ENCODE data around the gene IL4R. TPM values are rescaled to one million over a fixed set of nuclear protein-coding genes. Genes with fewer than 3 reads are reported as not detected.
A peak's percentile ranks its signal among the peaks of the same experiment; 100 is the strongest.

IL4R gene
- total and polyA plus RNA-seq, 2 donors (not counting 1 experiment from before 2014, with no cell fraction given) = 17.1 to 23.6 TPM

DNA sequence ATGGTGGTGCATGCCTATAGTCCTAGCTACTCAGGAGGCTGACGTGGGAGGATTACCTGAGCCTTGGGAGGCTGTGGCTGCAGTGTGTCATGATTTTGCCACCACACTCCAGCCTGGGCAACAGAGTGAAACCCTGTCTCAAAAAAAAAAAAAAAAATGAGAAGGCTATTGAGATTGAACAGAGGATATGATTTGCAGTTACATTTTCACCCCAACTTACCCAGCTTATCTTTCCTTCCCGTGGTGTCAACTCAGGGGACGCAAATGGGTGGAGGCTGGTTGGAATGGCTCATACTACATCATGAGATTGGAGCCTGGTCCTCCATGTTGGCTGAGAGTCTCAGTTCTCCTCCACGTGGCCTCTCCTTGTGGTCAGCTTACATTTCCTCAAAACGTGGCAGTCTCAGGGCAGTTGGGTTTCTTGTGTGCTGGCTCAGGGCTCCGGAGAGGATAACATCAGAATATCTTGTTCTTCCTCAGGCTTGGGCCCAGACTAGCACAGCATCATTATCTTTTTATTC is 28.0 kb upstream of the IL4R start:
- H3K27ac ChIP-seq (ENCODE audit: insufficient read depth, low read length) = peak overlapping the region; percentile 15
- H2AFZ ChIP-seq (ENCODE audit: low read length) = no peak overlapping the region
- no peaks in the 10 kb centered on the region for H3K36me3 ChIP-seq (ENCODE audit: control insufficient read depth, insufficient read depth, low read length)
- H3K9me3 ChIP-seq (ENCODE audit: control insufficient read depth, insufficient read depth, low read depth, low read length) = no peaks in the 10 kb centered on the region
- H3K4me3 ChIP-seq (replicated peaks in 1 of 4; ENCODE audit: control extremely low read depth in 1 of 4, insufficient read depth in 1 of 4, low read depth in 3 of 4, low read length in 4 of 4) = no peak overlapping the region
- no peak for TF ChIP-seq EZH2 (IDR thresholded peaks at IDR 0.05; ENCODE audit: low read length, missing control alignments)
- H3K79me2 ChIP-seq (ENCODE audit: control insufficient read depth, insufficient read depth, low read length) = no peaks in the 10 kb centered on the region
- H3K4me1 ChIP-seq (ENCODE audit: control insufficient read depth, extremely low read depth, insufficient read depth, low read length) = peaks cover 6% of the 10 kb centered on the region
- no peaks in the 10 kb centered on the region for H3K27me3 ChIP-seq (ENCODE audit: control insufficient read depth, insufficient read depth, low read length)
- no peaks in the 10 kb centered on the region for H4K20me1 ChIP-seq (ENCODE audit: control insufficient read depth, extremely low read depth, insufficient read depth, low read length)
- H3K4me2 ChIP-seq (ENCODE audit: extremely low read depth, insufficient read depth, low read length) = no peak overlapping the region
- no peak overlapping the region for H3K9ac ChIP-seq (ENCODE audit: insufficient read depth, low read length)
- no peak for DNase-seq (ENCODE audit: low read depth in 2 of 2)

DNA sequence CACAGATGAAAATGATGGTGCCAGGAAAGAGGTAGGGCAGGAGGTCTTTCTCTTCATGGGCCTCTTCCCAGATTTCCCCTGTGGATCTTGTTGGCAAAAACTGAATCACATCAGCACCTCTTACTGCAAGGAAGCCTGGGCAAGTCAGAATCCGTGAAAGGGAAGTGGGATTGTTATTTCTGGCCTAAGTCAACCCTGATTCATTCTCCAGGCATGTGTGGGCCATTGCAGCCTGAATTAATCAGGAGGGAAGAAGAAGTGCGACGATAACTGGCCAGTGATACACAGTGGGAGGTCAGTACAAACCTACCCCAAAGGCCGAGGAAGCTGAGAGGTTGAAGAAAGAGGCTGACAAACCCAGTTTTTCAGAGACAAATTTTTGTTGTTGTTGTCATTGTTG is 27.3 kb upstream of the IL4R start:
- Histone ChIP-seq H3K4me3 (replicated peaks in 1 of 4; ENCODE audit: control extremely low read depth in 1 of 4, insufficient read depth in 1 of 4, low read depth in 3 of 4, low read length in 4 of 4) (no peak overlapping the region), H3K27me3 (ENCODE audit: control insufficient read depth, insufficient read depth, low read length) (no peaks in the 10 kb centered on the region), H3K9me3 (ENCODE audit: control insufficient read depth, insufficient read depth, low read depth, low read length) (no peaks in the 10 kb centered on the region), H3K36me3 (ENCODE audit: control insufficient read depth, insufficient read depth, low read length) (no peaks in the 10 kb centered on the region), H3K79me2 (ENCODE audit: control insufficient read depth, insufficient read depth, low read length) (no peaks in the 10 kb centered on the region), H3K9ac (ENCODE audit: insufficient read depth, low read length) (no peak overlapping the region), H3K27ac (ENCODE audit: insufficient read depth, low read length) (peak overlapping the region; percentile 52), H3K4me1 (ENCODE audit: control insufficient read depth, extremely low read depth, insufficient read depth, low read length) (peaks cover 6% of the 10 kb centered on the region), H2AFZ (ENCODE audit: low read length) (peak overlapping the region; percentile 30), H4K20me1 (ENCODE audit: control insufficient read depth, extremely low read depth, insufficient read depth, low read length) (no peaks in the 10 kb centered on the region), H3K4me2 (ENCODE audit: extremely low read depth, insufficient read depth, low read length) (peak overlapping the region; percentile 46)
- peak; percentile 85 to 98 for DNase-seq (ENCODE audit: low read depth in 2 of 2)
- TF ChIP-seq EZH2 (IDR thresholded peaks at IDR 0.05; ENCODE audit: low read length, missing control alignments) = no peak
- TF ChIP-seq, protein P1, sequence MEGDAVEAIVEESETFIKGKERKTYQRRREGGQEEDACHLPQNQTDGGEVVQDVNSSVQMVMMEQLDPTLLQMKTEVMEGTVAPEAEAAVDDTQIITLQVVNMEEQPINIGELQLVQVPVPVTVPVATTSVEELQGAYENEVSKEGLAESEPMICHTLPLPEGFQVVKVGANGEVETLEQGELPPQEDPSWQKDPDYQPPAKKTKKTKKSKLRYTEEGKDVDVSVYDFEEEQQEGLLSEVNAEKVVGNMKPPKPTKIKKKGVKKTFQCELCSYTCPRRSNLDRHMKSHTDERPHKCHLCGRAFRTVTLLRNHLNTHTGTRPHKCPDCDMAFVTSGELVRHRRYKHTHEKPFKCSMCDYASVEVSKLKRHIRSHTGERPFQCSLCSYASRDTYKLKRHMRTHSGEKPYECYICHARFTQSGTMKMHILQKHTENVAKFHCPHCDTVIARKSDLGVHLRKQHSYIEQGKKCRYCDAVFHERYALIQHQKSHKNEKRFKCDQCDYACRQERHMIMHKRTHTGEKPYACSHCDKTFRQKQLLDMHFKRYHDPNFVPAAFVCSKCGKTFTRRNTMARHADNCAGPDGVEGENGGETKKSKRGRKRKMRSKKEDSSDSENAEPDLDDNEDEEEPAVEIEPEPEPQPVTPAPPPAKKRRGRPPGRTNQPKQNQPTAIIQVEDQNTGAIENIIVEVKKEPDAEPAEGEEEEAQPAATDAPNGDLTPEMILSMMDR (conservative IDR thresholded peaks at IDR 0.05 in 1 of 2, IDR thresholded peaks at IDR 0.05 in 1 of 2; ENCODE audit: low read depth in 1 of 2, low read length in 2 of 2) = no peak

DNA sequence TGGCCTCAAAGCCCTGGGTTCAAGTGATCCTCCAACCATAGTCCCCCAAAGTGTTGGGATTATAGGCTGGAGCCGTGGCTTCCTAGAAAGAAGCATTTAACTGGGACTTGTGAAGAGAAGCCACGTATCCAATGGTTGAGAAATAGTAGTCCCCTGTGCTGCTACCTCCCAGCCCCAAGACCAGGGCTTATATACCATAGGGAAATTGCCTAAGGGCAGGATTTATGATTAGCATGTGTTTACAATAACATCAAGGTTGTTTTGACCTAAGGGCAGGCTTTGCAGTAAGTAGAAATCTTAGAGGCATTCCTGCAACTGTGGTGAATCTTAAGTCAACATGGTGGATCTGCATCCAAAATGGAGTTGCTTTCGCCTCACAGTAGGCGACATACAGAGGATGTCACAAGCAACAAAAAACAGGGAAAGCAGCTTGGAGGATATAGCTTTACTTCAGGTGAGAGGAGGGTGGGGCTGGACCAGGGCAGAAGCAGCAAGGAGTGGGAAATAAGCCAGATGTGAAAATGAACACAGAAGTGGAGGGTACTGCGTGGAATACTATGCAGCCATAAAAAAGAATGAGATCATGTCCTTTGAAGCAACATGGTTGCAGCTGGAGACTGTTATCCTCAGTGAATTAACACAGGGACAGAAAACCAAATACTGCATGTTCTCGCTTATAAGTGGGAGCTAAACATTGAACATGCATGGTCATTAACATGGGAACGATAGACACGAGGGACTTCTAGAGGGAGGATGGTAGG is 26.5 kb upstream of the IL4R start:
- H4K20me1 ChIP-seq (ENCODE audit: control insufficient read depth, extremely low read depth, insufficient read depth, low read length) = no peaks in the 10 kb centered on the region
- H3K4me2 ChIP-seq (ENCODE audit: extremely low read depth, insufficient read depth, low read length) = no peak overlapping the region
- H3K9ac ChIP-seq (ENCODE audit: insufficient read depth, low read length) = no peak overlapping the region
- H2AFZ ChIP-seq (ENCODE audit: low read length) = no peak overlapping the region
- H3K27ac ChIP-seq (ENCODE audit: insufficient read depth, low read length) = peak overlapping the region; percentile 52
- H3K4me1 ChIP-seq (ENCODE audit: control insufficient read depth, extremely low read depth, insufficient read depth, low read length) = peaks cover 6% of the 10 kb centered on the region
- no peak for DNase-seq (ENCODE audit: low read depth in 2 of 2)
- no peaks in the 10 kb centered on the region for H3K27me3 ChIP-seq (ENCODE audit: control insufficient read depth, insufficient read depth, low read length)
- H3K9me3 ChIP-seq (ENCODE audit: control insufficient read depth, insufficient read depth, low read depth, low read length) = no peaks in the 10 kb centered on the region
- H3K36me3 ChIP-seq (ENCODE audit: control insufficient read depth, insufficient read depth, low read length) = no peaks in the 10 kb centered on the region
- TF ChIP-seq EZH2 (IDR thresholded peaks at IDR 0.05; ENCODE audit: low read length, missing control alignments) = no peak
- TF ChIP-seq, protein P1 (conservative IDR thresholded peaks at IDR 0.05 in 1 of 2, IDR thresholded peaks at IDR 0.05 in 1 of 2; ENCODE audit: low read depth in 1 of 2, low read length in 2 of 2) = no peak
- H3K4me3 ChIP-seq (replicated peaks in 1 of 4; ENCODE audit: control extremely low read depth in 1 of 4, insufficient read depth in 1 of 4, low read depth in 3 of 4, low read length in 4 of 4) = no peak overlapping the region
- H3K79me2 ChIP-seq (ENCODE audit: control insufficient read depth, insufficient read depth, low read length) = no peaks in the 10 kb centered on the region

All from fibroblast of lung (primary cell).